NCI-H460 (cell line): Measurements from ENCODE around the gene WWOX. TPM values are rescaled to one million over a fixed set of nuclear protein-coding genes. Genes with fewer than 3 reads are reported as not detected.
"Not testable (repeated sequence)": the region's sequence is repeated elsewhere in the genome, so short reads cannot be mapped to it uniquely, and the experiment has no call there.

ENCODE experiments used
- DNase-seq: peaks from one replicate; pipeline ENCODE4 v3.0.0-alpha.2; 2016; ENCODE audit warnings: low read depth; ENCODE audit errors: extremely low read depth
- small RNA-seq, 2 experiments: library from RNA; depleted of rRNA; stranded (forward); fragments of <200 nt; gene quantifications; one replicate each; pipeline ENCODE3, GENCODE V24; 2014
- total RNA-seq: library from RNA; depleted of rRNA; stranded (reverse); fragments of >200 nt; shearing (Covaris generic); gene quantifications from 2 replicates; pipeline ENCODE4 v1.2.3, GENCODE V29; 2014; rRNA removed

The WWOX gene
- total RNA-seq, 1 experiment from 2014 or later: 11.1 TPM

DNA sequence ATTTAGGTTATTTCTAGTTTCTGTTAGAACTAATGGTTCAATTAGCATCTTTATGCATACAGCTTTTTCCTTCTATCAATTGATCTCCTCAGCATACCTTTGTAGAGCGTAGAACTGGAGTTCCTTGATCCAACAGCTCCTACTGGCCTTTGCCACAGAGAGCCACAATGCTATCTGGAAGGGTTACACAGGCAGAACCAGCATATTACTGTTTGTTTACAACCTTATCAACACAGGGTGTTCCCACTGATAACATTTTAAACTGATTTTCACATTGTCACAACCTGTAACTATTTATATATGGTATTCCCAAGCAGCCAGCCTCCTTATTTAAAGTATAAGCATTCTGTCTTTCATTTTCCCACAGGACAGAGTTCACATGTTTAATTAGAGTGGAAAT is 1118.9 kb downstream of the WWOX start:
- DNase-seq: no peak

DNA sequence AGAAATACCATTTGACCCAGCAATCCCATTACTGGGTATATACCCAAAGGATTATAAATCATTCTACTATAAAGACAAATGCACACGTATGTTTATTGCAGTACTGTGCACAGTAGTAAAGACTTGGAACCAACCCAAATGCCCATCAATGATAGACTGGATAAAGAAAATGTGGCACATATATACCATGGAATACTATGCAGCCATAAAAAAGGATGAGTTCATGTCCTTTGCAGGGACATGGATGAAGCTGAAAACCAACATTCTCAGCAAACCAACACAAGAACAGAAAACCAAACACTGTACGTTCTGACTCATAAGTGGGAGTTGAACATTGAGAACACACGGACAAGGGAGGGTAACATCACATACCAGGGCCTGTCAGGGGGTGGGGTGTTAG is 1126.5 kb downstream of the WWOX start:
- DNase-seq: not testable (repeated sequence)

DNA sequence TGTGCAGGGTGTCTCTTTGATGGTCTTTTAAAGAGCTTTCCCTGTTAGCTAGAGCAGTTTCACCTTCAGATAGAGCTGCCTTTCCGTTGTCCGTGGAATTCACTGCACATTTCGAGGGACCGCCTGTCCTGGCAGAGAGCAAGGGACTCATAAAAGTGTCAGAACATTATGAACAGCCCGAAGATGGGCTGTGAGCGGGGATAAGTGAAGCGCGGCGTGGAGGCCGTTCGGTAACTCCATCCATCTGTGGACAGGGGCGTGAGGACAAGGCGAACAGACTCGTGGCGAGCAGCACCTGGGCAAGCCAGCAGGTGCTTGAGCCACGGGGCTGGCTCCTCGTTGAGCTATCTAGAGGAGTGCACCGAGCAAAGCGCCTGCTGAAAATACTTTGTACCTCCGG is 1129.9 kb downstream of the WWOX start:
- no peak for DNase-seq

DNA sequence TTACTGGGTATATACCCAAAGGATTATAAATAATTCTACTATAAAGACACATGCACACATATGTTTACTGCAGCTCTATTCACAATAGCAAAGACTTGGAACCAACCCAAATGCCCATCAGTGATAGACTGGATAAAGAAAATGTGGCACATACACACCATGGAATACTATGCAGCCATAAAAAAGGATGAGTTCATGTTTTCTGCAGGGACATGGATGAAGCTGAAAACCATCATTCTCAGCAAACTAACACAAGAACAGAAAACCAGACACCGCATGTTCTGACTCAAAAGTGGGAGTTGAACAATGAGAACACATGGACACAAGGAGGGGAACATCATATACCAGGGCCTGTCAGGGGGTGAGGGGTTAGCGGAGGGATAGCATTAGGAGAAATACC is 1146.2 kb downstream of the WWOX start:
- DNase-seq: not testable (repeated sequence)

GRCh38 chr16:79247386-79247785 is 1147.9 kb downstream of the WWOX start:
- DNase-seq: no peak

- no peak for DNase-seq
Measured at GRCh38 chr16:79248351-79248750, 1148.9 kb downstream of the WWOX start.

DNA sequence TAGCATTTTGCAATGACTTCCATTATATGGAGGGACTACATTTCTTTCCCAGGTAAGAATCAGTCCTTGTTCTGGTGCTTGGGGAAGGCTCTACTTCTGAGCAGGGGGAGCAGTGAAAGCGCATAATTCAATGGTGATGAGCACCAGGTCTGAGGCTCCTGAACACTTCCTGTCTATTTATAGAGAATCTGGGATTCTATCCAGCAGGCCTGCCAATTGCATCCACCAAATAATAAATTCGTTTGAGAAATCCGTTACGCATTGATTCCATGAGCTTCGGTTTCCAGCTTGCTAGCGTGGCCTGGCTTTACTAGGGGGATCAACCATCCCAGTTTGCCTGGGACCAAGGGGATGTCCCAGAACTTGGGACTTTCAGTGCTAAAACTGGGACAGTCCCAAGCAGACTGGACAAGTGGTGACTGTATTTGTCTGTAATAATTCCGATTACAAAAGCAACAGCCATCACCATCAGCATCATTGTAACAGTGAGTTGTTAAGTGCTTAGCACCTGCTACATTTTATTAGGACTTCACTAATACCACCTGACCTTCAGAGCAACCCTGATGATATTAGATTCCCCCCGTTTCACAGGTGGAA is 1151.1 kb downstream of the WWOX start:
- DNase-seq: no peak

- no peak for DNase-seq
Measured at GRCh38 chr16:79253100-79253631, 1153.7 kb downstream of the WWOX start.

DNA sequence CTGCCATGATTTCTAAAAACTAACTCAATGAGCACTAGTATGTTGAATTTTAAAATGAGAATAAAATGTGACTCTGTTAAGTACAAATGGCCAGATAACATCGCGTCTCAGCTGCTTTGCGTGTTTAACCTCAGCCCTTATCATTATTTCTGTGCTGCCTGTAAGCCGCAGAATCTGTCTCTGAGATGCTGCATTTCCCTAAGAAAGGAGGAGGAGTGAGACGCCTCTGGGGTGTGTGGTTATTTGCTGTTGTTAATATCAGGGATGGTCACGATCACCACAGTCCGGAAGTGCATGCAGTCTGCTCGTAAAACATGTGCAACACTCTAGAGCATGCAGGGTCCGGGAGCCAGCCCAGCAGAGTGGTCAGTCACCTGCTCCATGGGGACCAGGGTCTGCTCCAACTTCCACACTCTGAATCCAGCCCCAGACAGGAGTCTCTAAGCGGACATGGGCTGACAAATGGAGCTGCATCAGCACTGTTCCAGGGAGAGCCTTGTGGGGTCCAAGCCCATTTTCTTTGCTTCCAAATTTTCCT is 1158.6 kb downstream of the WWOX start:
- no peak for DNase-seq

DNA sequence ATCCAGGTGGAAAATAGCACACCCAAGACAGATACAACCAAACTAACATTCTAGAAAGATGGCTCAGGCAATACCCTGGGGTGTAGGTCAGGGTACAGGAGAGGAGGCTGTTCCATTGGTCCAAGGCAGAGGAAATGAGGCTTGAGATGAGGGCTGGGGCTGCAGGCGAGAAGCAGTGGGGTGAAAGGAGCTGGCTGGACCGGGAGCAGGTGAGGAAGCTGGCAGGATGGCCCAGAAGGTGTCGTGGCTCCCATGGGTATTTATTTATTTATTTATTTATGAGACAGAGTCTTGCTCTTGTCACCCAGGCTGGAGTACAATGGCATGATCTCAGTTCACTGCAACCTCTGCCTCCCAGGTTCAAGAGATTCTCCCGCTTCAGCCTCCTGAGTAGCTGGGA is 1161.4 kb downstream of the WWOX start:
- DNase-seq: not testable (repeated sequence)

- no peak for DNase-seq
Measured at GRCh38 chr16:79261481-79261940, 1162.1 kb downstream of the WWOX start.

DNA sequence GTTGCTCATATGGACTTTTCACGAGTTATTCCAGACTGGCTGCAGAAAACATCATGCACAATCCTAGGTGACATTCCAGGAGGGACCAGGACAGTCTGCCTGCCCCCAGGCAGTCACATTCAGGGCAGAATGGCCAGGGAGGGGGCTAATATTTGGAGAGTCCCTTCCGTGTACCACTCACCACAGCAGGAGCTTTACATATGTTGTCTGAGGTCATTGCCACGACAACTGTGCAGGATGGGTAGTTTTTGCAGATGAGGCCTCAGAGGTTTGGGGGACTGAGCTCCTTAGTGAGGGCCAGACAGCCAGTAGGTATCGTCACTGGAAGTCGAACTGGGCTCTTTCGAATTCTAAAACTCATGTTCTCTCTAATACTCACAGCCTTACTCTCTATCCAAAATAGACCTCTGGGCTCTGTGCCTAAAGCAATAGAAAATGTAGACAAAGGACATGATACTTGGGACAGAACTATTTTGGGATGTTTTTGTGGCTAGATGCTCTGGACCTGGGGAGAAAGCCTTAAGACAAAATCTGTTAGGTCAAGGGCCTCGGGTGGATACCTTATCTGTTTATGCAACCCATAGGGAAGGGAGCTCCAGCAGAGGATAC is 1162.6 kb downstream of the WWOX start:
- no peak for DNase-seq

Small RNAs within 50 kb of the gene (small RNA-seq; reads per million reads assigned to genes)
- 0 reads per million in 2 experiments for gene AC027279.3

Other genes with a start within 250 kb of the WWOX start
- not detected in 2 replicates for gene CLEC3A, start 77.1 kb upstream of the WWOX start, total RNA-seq